CD14-positive monocyte (primary cell): ENCODE measurements around the gene UBA6. TPM values are rescaled to one million over a fixed set of nuclear protein-coding genes. Genes with fewer than 3 reads are reported as not detected.

Experiments
- DNase-seq, 3 donors: peaks; one replicate each; pipeline ENCODE4 v3.0.0-alpha.2; 2011 to 2022
- H2AFZ ChIP-seq: 2 replicates; pipeline ENCODE4 v1.6.0; 2012; ENCODE audit warnings: mild to moderate bottlenecking, low read depth, low read length, inconsistent platforms; ENCODE audit not compliant: insufficient read depth, poor library complexity, severe bottlenecking
- H3K27ac ChIP-seq, 2 donors: 1 replicate in 1 of 2; 2 replicates in 1 of 2; pipeline ENCODE4 v1.5.1; 2012 to 2013; ENCODE audit warnings: low read length in 2 of 2, control low read depth in 1 of 2, inconsistent platforms in 1 of 2, low read depth in 1 of 2, mild to moderate bottlenecking in 1 of 2
- H3K27me3 ChIP-seq, 2 donors: one replicate each; pipeline versions ENCODE4 v1.6.0 to v1.6.1; 2011 to 2013; ENCODE audit warnings: low read length in 2 of 2; ENCODE audit not compliant: control insufficient read depth in 2 of 2, insufficient read depth in 2 of 2
- H3K36me3 ChIP-seq, 2 donors: replicated peaks in 1 of 2; 1 replicate in 1 of 2; 2 replicates in 1 of 2; pipeline versions ENCODE4 v1.5.1 to v1.6.1; 2012 to 2013; ENCODE audit warnings: low read length in 2 of 2, control low read depth in 1 of 2, inconsistent platforms in 1 of 2, mild to moderate bottlenecking in 1 of 2; ENCODE audit not compliant: insufficient read depth in 2 of 2, control insufficient read depth in 1 of 2
- H3K4me1 ChIP-seq, 2 donors: 1 replicate in 1 of 2; 2 replicates in 1 of 2; pipeline versions ENCODE4 v1.5.1 to v1.6.1; 2012 to 2013; ENCODE audit warnings: low read length in 2 of 2, control low read depth in 1 of 2, inconsistent platforms in 1 of 2, mild to moderate bottlenecking in 1 of 2, moderate library complexity in 1 of 2; ENCODE audit not compliant: insufficient read depth in 2 of 2, control insufficient read depth in 1 of 2
- H3K4me2 ChIP-seq: replicated peaks from 2 replicates; pipeline ENCODE3; 2012; ENCODE audit warnings: low read length, moderate library complexity, mild to moderate bottlenecking; ENCODE audit not compliant: poor library complexity, severe bottlenecking; ENCODE audit errors: extremely low read depth
- H3K4me3 ChIP-seq, 3 experiments: fragments of 200-600 bp in 1 of 3; sonication (generic) in 1 of 3; replicated peaks in 1 of 3; 1 replicate in 2 of 3; 2 replicates in 1 of 3; pipeline ENCODE4 v1.5.1; 2011 to 2013; ENCODE audit warnings: low read length in 3 of 3, mild to moderate bottlenecking in 3 of 3, control low read depth in 2 of 3, low read depth in 2 of 3, inconsistent platforms in 1 of 3, moderate library complexity in 1 of 3
- H3K79me2 ChIP-seq: 2 replicates; pipeline ENCODE4 v1.6.0; 2012; ENCODE audit warnings: mild to moderate bottlenecking, control low read depth, inconsistent platforms, low read length, moderate library complexity; ENCODE audit not compliant: insufficient read depth
- H3K9ac ChIP-seq: 2 replicates; pipeline ENCODE4 v1.6.0; 2017; ENCODE audit warnings: low read length, mild to moderate bottlenecking; ENCODE audit not compliant: insufficient read depth, poor library complexity, severe bottlenecking
- H3K9me3 ChIP-seq, 2 donors: replicated peaks in 1 of 2; 1 replicate in 1 of 2; 2 replicates in 1 of 2; pipeline versions ENCODE4 v1.5.1 to v1.6.1; 2012 to 2013; ENCODE audit warnings: low read length in 2 of 2, control low read depth in 1 of 2; ENCODE audit not compliant: control insufficient read depth in 1 of 2, insufficient read depth in 1 of 2
- H4K20me1 ChIP-seq: 2 replicates; pipeline ENCODE4 v1.6.0; 2012; ENCODE audit warnings: mild to moderate bottlenecking, low read length, control low read depth, moderate library complexity; ENCODE audit not compliant: insufficient read depth
- H3K27ac Mint-ChIP-seq, 7 donors: one replicate each; pipeline ENCODE4 v1.8.0; 2020; ENCODE audit warnings: mild to moderate bottlenecking in 7 of 7, mixed read lengths in 7 of 7, moderate library complexity in 6 of 7, inconsistent platforms in 2 of 7
- H3K27me3 Mint-ChIP-seq, 3 donors: one replicate each; pipeline ENCODE4 v1.8.0; 2021 to 2022; ENCODE audit warnings: low read depth in 3 of 3, mild to moderate bottlenecking in 3 of 3, mixed read lengths in 3 of 3, moderate library complexity in 3 of 3, inconsistent platforms in 1 of 3
- H3K36me3 Mint-ChIP-seq, 2 donors: one replicate each; pipeline ENCODE4 v1.8.0; 2020; ENCODE audit warnings: mixed read lengths in 2 of 2, inconsistent platforms in 1 of 2, mild to moderate bottlenecking in 1 of 2
- H3K4me1 Mint-ChIP-seq: one replicate; pipeline ENCODE4 v1.8.0; 2020; ENCODE audit warnings: mild to moderate bottlenecking, mixed read lengths
- H3K4me3 Mint-ChIP-seq, 2 donors: one replicate each; pipeline ENCODE4 v1.8.0; 2020; ENCODE audit warnings: mild to moderate bottlenecking in 2 of 2, mixed read lengths in 2 of 2, moderate library complexity in 1 of 2
- H3K9me3 Mint-ChIP-seq, 7 donors: one replicate each; pipeline ENCODE4 v1.8.0; 2020 to 2022; ENCODE audit warnings: mixed read lengths in 7 of 7, mild to moderate bottlenecking in 6 of 7, moderate library complexity in 6 of 7, inconsistent platforms in 2 of 7
- CTCF ChIP-seq: fragments of 200-600 bp; IDR thresholded peaks from one replicate; pipeline ENCODE4 v1.8.0; 2022; ENCODE audit warnings: antibody characterized with exemption, mild to moderate bottlenecking
- WGBS: methylation state at CpG from one replicate; pipeline ENCODE4 v1.1.5; 2013; ENCODE audit warnings: missing lambda C conversion rate; ENCODE audit not compliant: insufficient coverage; 5-methylcytosine and 5-hydroxymethylcytosine counted together
- intact Hi-C, 2 donors: fragments of 100-400 bp; cut with micrococcal nuclease; formaldehyde crosslinking; loops; one replicate each; pipeline versions ENCODE4 v1.15.0 to v1.15.1; 2023
- polyA plus RNA-seq, 3 donors: library from polyadenylated mRNA; depleted of rRNA in 1 of 3; unstranded in 2 of 3; stranded (reverse) in 1 of 3; fragments of 300-500 nt in 2 of 3; fragments of >200 nt in 1 of 3; fragmentation: Illumina TruSeq in 2 of 3; gene quantifications; 1 replicate in 2 of 3; 2 replicates in 1 of 3; pipeline ENCODE4 v1.2.3, GENCODE V29; 2012 to 2021

Gene UBA6
- polyA plus RNA-seq, 3 donors: 8.4 to 22.0 (median 21.0) TPM

DNA sequence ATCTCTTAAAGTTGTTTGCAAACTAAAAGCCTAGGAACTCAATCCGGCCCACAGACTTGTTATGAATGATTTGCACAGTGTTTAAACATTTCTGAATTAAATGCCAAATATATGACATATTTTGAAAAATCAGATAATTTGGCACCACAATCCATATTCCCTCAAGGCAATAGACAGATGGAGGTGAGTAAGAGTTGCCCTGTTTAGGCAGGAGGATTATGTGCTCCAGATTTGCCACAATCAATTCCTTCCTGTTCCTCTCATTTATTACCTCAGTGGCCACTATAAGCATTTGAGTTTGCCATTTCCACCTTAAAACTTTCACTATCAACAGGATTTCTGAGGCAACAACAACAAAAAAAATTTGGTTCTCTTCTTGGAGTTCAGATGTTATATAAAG is 18.7 kb downstream of the UBA6 start:
- no peak for TF ChIP-seq CTCF
- Histone ChIP-seq H3K9ac (no peak overlapping the region), H3K79me2 (peaks cover 12% of the 10 kb centered on the region), H3K4me3 (no peak overlapping the region), H3K36me3 (peaks cover 38 to 72% of the 10 kb centered on the region in 2 donors), H4K20me1 (peaks cover 5% of the 10 kb centered on the region), H3K4me2 (no peak overlapping the region), H3K27me3 (no peaks in the 10 kb centered on the region), H3K27ac (no peak overlapping the region), H3K4me1 (no peaks in the 10 kb centered on the region), H3K9me3 (no peaks in the 10 kb centered on the region), H2AFZ (no peak overlapping the region)
- H3K27ac Mint-ChIP-seq: peak overlapping the region in 1 of 7 donors; percentile 43
- H3K9me3 Mint-ChIP-seq: no peaks in the 10 kb centered on the region
- H3K27me3 Mint-ChIP-seq: no peaks in the 10 kb centered on the region
- no peak for DNase-seq
- H3K4me3 Mint-ChIP-seq: no peak overlapping the region
- H3K4me1 Mint-ChIP-seq: no peaks in the 10 kb centered on the region
- H3K36me3 Mint-ChIP-seq: peaks cover 38 to 48% of the 10 kb centered on the region in 2 donors
- WGBS: no CpG with 5 or more reads among the region's 1 CpG
- intact Hi-C loops: no loop called here

DNA sequence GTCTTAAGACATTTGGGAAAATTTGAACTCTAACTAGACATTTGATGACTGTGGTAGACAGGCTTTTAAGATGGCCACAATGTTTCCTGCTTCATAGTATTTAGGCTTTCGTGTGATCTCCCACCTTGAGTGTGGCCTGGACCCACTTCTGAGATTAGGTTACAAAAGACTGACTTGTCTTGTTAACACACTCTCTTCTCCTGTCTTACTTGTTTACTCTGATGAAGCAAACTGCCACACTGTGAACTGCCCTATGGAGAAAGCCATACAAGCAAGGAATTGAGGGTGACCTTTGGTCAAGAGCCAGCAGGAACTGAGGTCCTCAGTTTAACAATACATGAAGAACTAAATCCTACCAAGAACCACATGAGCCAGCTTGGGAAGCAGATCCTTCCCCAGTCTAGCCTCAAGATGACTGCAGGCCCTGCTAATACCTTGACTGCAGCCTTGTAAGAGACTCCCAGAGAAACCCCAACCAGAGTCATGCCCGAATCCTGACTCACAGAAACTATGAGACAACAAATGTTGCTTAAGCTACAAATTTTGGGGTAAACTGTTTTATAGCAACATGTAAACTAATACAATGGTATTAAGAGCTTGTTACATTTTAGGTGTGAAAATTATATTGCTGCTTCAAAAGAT is 20.3 kb downstream of the UBA6 start:
- Histone ChIP-seq H4K20me1 (peaks cover 5% of the 10 kb centered on the region), H3K4me3 (no peak overlapping the region), H3K27me3 (no peaks in the 10 kb centered on the region), H3K9ac (no peak overlapping the region), H3K27ac (peak overlapping the region in 1 of 2 donors; percentile 22), H3K79me2 (peaks cover 6% of the 10 kb centered on the region), H3K36me3 (peaks cover 50 to 77% of the 10 kb centered on the region in 2 donors), H2AFZ (no peak overlapping the region), H3K4me1 (no peaks in the 10 kb centered on the region), H3K4me2 (no peak overlapping the region), H3K9me3 (no peaks in the 10 kb centered on the region)
- Mint-ChIP-seq H3K27ac (peak overlapping the region in 3 of 7 donors; percentile 2 to 43 (median 40)), H3K9me3 (no peaks in the 10 kb centered on the region), H3K27me3 (no peaks in the 10 kb centered on the region), H3K4me1 (no peaks in the 10 kb centered on the region), H3K36me3 (peaks cover 48 to 55% of the 10 kb centered on the region in 2 donors), H3K4me3 (no peak overlapping the region)
- peak in 1 of 3 donors; percentile 4 for DNase-seq
- WGBS: 100% methylated on average over 1 of the region's 2 CpGs
- intact Hi-C loops: no loop called here
- TF ChIP-seq CTCF: no peak
